GM18505 (cell line): ENCODE results near the gene OR6C68.

Experiments used
- ATAC-seq: cut with Tn5 transposase; IDR thresholded peaks from one replicate; pipeline ENCODE4 v1.9.1; 2021; ENCODE audit not compliant: unreplicated experiment
- POLR2A ChIP-seq: IDR thresholded peaks from 4 replicates; pipeline ENCODE4 v1.6.1; 2011; ENCODE audit warnings: borderline replicate concordance; ENCODE audit not compliant: insufficient read depth, insufficient read length; ENCODE audit errors: extremely low read depth

OR6C68 gene

DNA sequence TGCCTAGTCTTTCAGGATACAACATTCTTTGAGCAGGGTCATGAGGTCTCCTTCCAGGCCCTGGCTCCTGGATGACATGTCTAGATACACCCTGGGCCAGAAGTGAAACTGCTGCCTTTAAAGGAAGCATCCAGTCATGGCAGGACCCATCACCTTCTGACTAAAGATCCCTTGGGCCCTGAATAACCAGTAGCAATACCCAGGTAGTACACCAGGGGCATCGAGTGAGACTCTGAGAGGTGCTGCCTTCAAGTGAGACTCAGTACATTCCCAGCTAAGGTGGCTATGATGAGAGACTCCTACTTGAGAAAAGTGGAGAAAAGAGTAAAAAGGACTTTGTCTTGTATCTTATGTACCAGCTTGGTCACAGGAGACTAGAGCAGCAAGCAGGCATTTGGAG is 23.5 kb downstream of the OR6C68 start:
- no peak for TF ChIP-seq POLR2A
- ATAC-seq: no peak

DNA sequence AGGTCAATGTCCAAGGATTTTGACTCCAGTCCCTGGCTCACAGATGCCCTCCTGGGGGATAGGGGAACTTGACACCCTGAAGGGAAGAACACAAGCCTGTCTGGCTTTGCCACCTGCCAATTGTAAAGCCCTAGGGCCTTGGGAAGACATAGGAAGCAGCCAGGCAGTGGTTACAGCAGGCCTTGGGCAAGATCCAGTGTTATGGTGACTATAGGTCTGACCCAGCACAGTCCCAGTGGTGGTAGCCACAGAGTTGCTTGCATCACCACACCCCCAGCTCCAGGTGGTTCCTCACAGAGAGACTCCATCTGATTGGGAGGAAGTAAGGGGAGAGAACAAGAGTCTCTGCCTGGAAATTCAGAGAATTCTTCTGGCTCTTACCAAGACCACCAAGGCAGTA is 24.2 kb downstream of the OR6C68 start:
- ATAC-seq: no peak
- TF ChIP-seq POLR2A: no peak
